Mesendoderm (in vitro differentiated cells): ENCODE measurements around the gene RNASE11.
A peak's percentile ranks its signal among the peaks of the same experiment; 100 is the strongest.

Experiments used
- DNase-seq: peaks from one replicate; pipeline ENCODE4 v3.0.0; 2013
- H2AK5ac ChIP-seq: 2 replicates; pipeline ENCODE4 v1.6.1; 2013; ENCODE audit warnings: low read length, inconsistent platforms
- H2BK120ac ChIP-seq: 2 replicates; pipeline ENCODE4 v1.6.1; 2013; ENCODE audit warnings: low read depth, mild to moderate bottlenecking, low read length, moderate library complexity, mixed read lengths
- H2BK15ac ChIP-seq: replicated peaks from 2 replicates; pipeline ENCODE4 v1.6.1; 2013; ENCODE audit warnings: low read depth, mild to moderate bottlenecking, moderate library complexity
- H2BK5ac ChIP-seq: 2 replicates; pipeline ENCODE4 v1.6.1; 2013; ENCODE audit warnings: low read length, inconsistent platforms
- H3K18ac ChIP-seq: 2 replicates; pipeline ENCODE4 v1.6.1; 2013; ENCODE audit warnings: mild to moderate bottlenecking, low read length, mixed read lengths
- H3K23ac ChIP-seq: one replicate; pipeline ENCODE4 v1.6.1; 2013; ENCODE audit warnings: low read length
- H3K27ac ChIP-seq: 2 replicates; pipeline ENCODE4 v1.5.1; 2013; ENCODE audit warnings: low read depth, mild to moderate bottlenecking, inconsistent platforms, low read length, moderate library complexity
- H3K27me3 ChIP-seq: 2 replicates; pipeline ENCODE4 v1.6.1; 2013; ENCODE audit warnings: low read length, control low read depth, mild to moderate bottlenecking, inconsistent platforms; ENCODE audit not compliant: insufficient read depth, poor library complexity
- H3K36me3 ChIP-seq: 2 replicates; pipeline ENCODE4 v1.6.1; 2013; ENCODE audit warnings: low read length, inconsistent platforms; ENCODE audit not compliant: control insufficient read depth, insufficient read depth
- H3K4ac ChIP-seq: one replicate; pipeline ENCODE4 v1.6.1; 2013; ENCODE audit warnings: low read depth, mild to moderate bottlenecking, low read length, moderate library complexity
- H3K4me1 ChIP-seq: 2 replicates; pipeline ENCODE4 v1.6.1; 2013; ENCODE audit warnings: low read depth, low read length, inconsistent platforms; ENCODE audit not compliant: control insufficient read depth
- H3K4me2 ChIP-seq: 2 replicates; pipeline ENCODE4 v1.6.1; 2013; ENCODE audit warnings: low read length
- H3K4me3 ChIP-seq: 2 replicates; pipeline ENCODE4 v1.5.1; 2013; ENCODE audit warnings: mild to moderate bottlenecking, low read length
- H3K56ac ChIP-seq: one replicate; pipeline ENCODE4 v1.6.1; 2013; ENCODE audit warnings: low read length
- H3K79me1 ChIP-seq: 2 replicates; pipeline ENCODE4 v1.6.1; 2013; ENCODE audit warnings: low read length, inconsistent platforms
- H3K79me2 ChIP-seq: 2 replicates; pipeline ENCODE4 v1.6.1; 2013; ENCODE audit warnings: mild to moderate bottlenecking, low read length; ENCODE audit not compliant: control insufficient read depth, insufficient read depth
- H3K9ac ChIP-seq: 2 replicates; pipeline ENCODE4 v1.6.1; 2013; ENCODE audit warnings: low read length, inconsistent platforms
- H4K5ac ChIP-seq: one replicate; pipeline ENCODE4 v1.6.1; 2013; ENCODE audit warnings: low read length
- H4K8ac ChIP-seq: one replicate; pipeline ENCODE4 v1.6.1; 2013; ENCODE audit warnings: low read depth, mild to moderate bottlenecking, control low read depth, low read length, moderate library complexity
- WGBS: extraction: QIAGEN DNeasy Blood & Tissue Kit; methylation state at CpG from one replicate; pipeline ENCODE4 v1.1.7; 2013; ENCODE audit warnings: low lambda C conversion rate, missing lambda C conversion rate; ENCODE audit not compliant: insufficient coverage; ENCODE audit errors: extremely low coverage; 5-methylcytosine and 5-hydroxymethylcytosine counted together

The RNASE11 gene

GRCh38 chr14:20606902-20607242 lies 19.1 kb upstream of the RNASE11 start:
- Histone ChIP-seq H3K56ac (no peak overlapping the region), H3K18ac (no peak overlapping the region), H2AK5ac (no peak overlapping the region), H3K36me3 (no peaks in the 10 kb centered on the region), H4K8ac (no peak overlapping the region), H3K79me2 (no peaks in the 10 kb centered on the region), H2BK120ac (no peak overlapping the region), H3K27ac (no peak overlapping the region), H3K4me1 (peaks cover 4% of the 10 kb centered on the region), H3K9ac (no peak overlapping the region), H3K4me2 (no peak overlapping the region), H3K4me3 (no peak overlapping the region), H3K4ac (no peak overlapping the region), H2BK15ac (no peak overlapping the region), H3K27me3 (no peaks in the 10 kb centered on the region), H3K23ac (no peak overlapping the region), H3K79me1 (no peaks in the 10 kb centered on the region), H4K5ac (no peak overlapping the region), H2BK5ac (no peak overlapping the region)
- DNase-seq, result no peak
- WGBS, result no CpG with 5 or more reads among the region's 2 CpGs

DNA sequence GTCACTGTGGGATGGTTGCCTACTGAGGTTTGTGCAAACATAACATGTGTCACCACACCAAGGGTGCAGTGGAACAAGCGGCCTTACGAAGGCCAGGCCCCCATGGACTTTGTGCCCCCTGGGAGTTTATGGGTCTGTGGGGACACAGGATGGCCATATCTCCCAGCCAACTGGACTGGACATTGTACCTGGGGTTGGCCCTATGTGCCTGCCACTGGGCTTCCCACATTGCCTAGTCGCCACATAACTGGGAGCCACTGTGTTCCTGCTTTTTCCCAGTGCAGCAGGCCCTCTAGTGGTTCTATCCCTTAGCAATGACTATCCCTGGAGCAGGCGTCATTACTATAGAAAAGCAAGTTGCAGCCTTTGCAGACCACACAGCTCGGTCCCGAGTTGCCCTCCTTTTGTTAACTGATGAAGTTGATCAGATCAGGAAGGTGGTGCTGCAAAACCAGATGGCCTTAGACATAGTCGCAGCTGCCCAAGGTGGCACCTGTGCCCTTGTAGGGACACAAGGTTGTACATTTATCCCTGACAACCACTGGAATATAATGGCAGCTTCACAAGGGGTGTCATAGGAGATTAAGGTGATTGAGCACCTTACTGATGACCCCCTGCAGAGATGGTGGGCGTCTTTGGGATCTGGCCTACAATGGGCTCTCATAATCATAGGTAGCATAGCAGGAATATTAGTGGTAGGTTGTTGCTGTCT lies 18.5 kb upstream of the RNASE11 start:
- H3K4me1 ChIP-seq, result peaks cover under 1% of the 10 kb centered on the region
- H3K4ac ChIP-seq, result no peak overlapping the region
- H3K79me2 ChIP-seq, result no peaks in the 10 kb centered on the region
- no peak overlapping the region for H3K4me2 ChIP-seq
- no peak overlapping the region for H3K23ac ChIP-seq
- H2AK5ac ChIP-seq, result no peak overlapping the region
- no peak overlapping the region for H3K4me3 ChIP-seq
- no peak overlapping the region for H2BK15ac ChIP-seq
- H3K27ac ChIP-seq, result no peak overlapping the region
- H3K36me3 ChIP-seq, result no peaks in the 10 kb centered on the region
- peak; percentile 85 for DNase-seq
- no peak overlapping the region for H2BK5ac ChIP-seq
- H4K8ac ChIP-seq, result no peak overlapping the region
- WGBS, result no CpG with 5 or more reads among the region's 8 CpGs
- H3K18ac ChIP-seq, result no peak overlapping the region
- no peaks in the 10 kb centered on the region for H3K79me1 ChIP-seq
- no peak overlapping the region for H3K9ac ChIP-seq
- H2BK120ac ChIP-seq, result no peak overlapping the region
- no peak overlapping the region for H4K5ac ChIP-seq
- peak overlapping the region; percentile 43 for H3K56ac ChIP-seq
- H3K27me3 ChIP-seq, result no peaks in the 10 kb centered on the region

DNA sequence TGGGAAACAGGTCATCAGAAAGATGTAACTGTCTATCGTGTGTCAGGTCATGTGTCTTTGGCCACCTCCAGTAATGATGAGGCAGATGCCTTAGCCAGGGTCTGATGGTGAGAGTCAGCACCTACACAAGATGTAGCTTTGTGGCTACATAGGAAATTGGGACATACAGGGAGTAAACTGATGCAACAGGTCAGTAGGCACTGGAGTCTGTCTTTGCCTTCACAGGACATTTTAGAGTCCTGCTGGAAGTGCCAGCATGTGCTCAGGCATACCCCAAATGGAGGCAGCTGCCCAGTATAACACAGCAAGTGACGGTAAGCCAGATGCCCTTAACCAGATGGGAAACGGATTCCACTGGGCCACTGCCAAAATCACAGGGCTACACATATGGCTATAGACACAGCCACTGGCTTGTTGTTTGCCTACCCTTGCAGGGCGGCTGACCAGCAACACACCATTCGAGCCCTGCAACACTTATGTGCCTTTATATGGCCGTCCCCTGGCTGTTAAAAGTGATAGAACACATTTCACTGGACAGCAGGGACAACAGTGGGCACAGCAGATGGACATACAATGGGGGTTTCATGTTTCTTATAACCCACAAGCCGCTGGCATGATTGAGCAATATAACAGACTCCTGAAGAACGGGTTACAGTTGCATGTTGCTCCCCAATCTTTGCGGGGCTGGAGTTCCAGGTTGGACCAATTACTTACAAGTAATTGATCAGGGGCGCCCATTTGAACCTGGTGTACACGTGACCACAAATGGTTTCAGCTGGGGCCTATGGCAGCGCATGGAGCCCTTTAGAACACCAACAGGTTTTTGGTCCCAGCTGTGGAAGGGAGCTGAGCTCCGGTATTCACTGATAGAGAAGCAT lies 16.3 kb upstream of the RNASE11 start:
- H2BK120ac ChIP-seq, result no peak overlapping the region
- no peak overlapping the region for H2BK15ac ChIP-seq
- H3K18ac ChIP-seq, result no peak overlapping the region
- no peak overlapping the region for H3K4me3 ChIP-seq
- no peaks in the 10 kb centered on the region for H3K27me3 ChIP-seq
- no peak for DNase-seq
- no peak overlapping the region for H4K5ac ChIP-seq
- H3K56ac ChIP-seq, result no peak overlapping the region
- H2AK5ac ChIP-seq, result no peak overlapping the region
- WGBS, result no CpG with 5 or more reads among the region's 13 CpGs
- H3K79me2 ChIP-seq, result no peaks in the 10 kb centered on the region
- H4K8ac ChIP-seq, result no peak overlapping the region
- H2BK5ac ChIP-seq, result no peak overlapping the region
- no peak overlapping the region for H3K23ac ChIP-seq
- no peak overlapping the region for H3K4me2 ChIP-seq
- H3K27ac ChIP-seq, result no peak overlapping the region
- H3K4ac ChIP-seq, result no peak overlapping the region
- H3K79me1 ChIP-seq, result no peaks in the 10 kb centered on the region
- H3K4me1 ChIP-seq, result no peaks in the 10 kb centered on the region
- no peaks in the 10 kb centered on the region for H3K36me3 ChIP-seq
- no peak overlapping the region for H3K9ac ChIP-seq

DNA sequence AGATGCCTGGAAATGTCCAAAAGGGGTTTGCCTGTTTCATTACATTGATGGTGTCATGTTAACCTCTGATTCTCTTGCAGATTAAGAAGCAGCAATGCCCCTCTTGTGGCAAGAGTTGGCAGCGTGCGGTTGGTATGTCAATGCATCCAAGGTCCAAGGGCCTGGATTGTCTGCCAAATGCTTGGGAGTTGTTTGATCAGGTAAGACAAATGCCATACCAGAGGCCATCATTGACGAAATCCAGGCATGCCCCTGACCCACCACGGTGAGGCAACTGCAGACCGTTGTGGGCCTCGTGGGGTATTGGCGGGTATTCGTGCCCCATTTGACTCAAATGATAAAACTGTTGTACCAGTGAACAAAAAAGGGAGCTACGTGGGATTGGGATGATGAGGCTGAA lies 14.8 kb upstream of the RNASE11 start:
- Histone ChIP-seq H3K23ac (no peak overlapping the region), H2BK120ac (no peak overlapping the region), H3K18ac (no peak overlapping the region), H3K4me2 (no peak overlapping the region), H3K9ac (no peak overlapping the region), H2AK5ac (no peak overlapping the region), H3K4ac (no peak overlapping the region), H4K5ac (no peak overlapping the region), H3K79me2 (no peaks in the 10 kb centered on the region), H3K56ac (no peak overlapping the region), H3K79me1 (no peaks in the 10 kb centered on the region), H2BK5ac (no peak overlapping the region), H3K36me3 (no peaks in the 10 kb centered on the region), H2BK15ac (no peak overlapping the region), H3K4me3 (no peak overlapping the region), H3K4me1 (no peaks in the 10 kb centered on the region), H4K8ac (no peak overlapping the region), H3K27ac (no peak overlapping the region), H3K27me3 (no peaks in the 10 kb centered on the region)
- DNase-seq, result no peak
- no CpG with 5 or more reads among the region's 9 CpGs for whole genome bisulfite sequencing

DNA sequence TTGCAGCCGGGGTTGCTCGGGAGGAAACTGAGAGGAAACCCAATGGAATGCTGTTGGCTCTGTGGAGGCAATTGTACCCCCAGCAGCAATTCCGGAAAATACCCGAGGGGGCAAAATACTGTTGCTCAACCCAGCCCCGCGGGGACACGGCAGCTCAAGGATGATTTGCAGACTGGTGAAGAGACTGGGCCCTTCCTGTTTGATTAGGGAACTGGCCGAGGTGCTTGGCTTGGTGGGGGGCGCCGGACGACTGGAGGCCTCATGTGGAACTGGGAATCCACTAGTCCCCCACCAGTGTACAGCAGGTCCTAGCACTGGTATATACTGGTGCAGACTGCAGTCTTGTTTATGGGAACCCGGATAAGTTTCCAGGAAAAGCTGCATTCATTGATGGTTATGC lies 13.7 kb upstream of the RNASE11 start:
- DNase-seq, result no peak
- H2AK5ac ChIP-seq, result no peak overlapping the region
- H3K4me1 ChIP-seq, result no peaks in the 10 kb centered on the region
- no peaks in the 10 kb centered on the region for H3K36me3 ChIP-seq
- H3K27me3 ChIP-seq, result no peaks in the 10 kb centered on the region
- H3K4me2 ChIP-seq, result no peak overlapping the region
- H3K18ac ChIP-seq, result no peak overlapping the region
- H3K9ac ChIP-seq, result no peak overlapping the region
- no peak overlapping the region for H3K4me3 ChIP-seq
- WGBS, result no CpG with 5 or more reads among the region's 12 CpGs
- H2BK5ac ChIP-seq, result no peak overlapping the region
- no peak overlapping the region for H4K5ac ChIP-seq
- H2BK15ac ChIP-seq, result no peak overlapping the region
- H3K56ac ChIP-seq, result no peak overlapping the region
- no peak overlapping the region for H3K4ac ChIP-seq
- H4K8ac ChIP-seq, result no peak overlapping the region
- H3K27ac ChIP-seq, result no peak overlapping the region
- H3K79me1 ChIP-seq, result no peaks in the 10 kb centered on the region
- H2BK120ac ChIP-seq, result no peak overlapping the region
- H3K79me2 ChIP-seq, result no peaks in the 10 kb centered on the region
- no peak overlapping the region for H3K23ac ChIP-seq
